ENCODE data around the gene ADCY5.

GRCh38 chr3:123431658-123432324, 17.1 kb downstream of the ADCY5 start:
- no peak for TF ChIP-seq POLR2A (IDR thresholded peaks at IDR 0.05)
- no peak for TF ChIP-seq CTCF (IDR thresholded peaks at IDR 0.05)
